GM21390 (cell line): ENCODE measurements around the gene FIGLA.

ENCODE experiments used
- ATAC-seq: cut with Tn5 transposase; IDR thresholded peaks from one replicate; pipeline ENCODE4 v1.9.1; 2021; ENCODE audit not compliant: unreplicated experiment

FIGLA gene, protein sequence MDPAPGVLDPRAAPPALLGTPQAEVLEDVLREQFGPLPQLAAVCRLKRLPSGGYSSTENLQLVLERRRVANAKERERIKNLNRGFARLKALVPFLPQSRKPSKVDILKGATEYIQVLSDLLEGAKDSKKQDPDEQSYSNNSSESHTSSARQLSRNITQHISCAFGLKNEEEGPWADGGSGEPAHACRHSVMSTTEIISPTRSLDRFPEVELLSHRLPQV

GRCh38 chr2:70790136-70790828, at the start of gene FIGLA:
Gene FIGLA (minus strand): TSS chr2:70790643. CDS start chr2:70790638, 5 bp downstream.
- no peak for ATAC-seq

DNA sequence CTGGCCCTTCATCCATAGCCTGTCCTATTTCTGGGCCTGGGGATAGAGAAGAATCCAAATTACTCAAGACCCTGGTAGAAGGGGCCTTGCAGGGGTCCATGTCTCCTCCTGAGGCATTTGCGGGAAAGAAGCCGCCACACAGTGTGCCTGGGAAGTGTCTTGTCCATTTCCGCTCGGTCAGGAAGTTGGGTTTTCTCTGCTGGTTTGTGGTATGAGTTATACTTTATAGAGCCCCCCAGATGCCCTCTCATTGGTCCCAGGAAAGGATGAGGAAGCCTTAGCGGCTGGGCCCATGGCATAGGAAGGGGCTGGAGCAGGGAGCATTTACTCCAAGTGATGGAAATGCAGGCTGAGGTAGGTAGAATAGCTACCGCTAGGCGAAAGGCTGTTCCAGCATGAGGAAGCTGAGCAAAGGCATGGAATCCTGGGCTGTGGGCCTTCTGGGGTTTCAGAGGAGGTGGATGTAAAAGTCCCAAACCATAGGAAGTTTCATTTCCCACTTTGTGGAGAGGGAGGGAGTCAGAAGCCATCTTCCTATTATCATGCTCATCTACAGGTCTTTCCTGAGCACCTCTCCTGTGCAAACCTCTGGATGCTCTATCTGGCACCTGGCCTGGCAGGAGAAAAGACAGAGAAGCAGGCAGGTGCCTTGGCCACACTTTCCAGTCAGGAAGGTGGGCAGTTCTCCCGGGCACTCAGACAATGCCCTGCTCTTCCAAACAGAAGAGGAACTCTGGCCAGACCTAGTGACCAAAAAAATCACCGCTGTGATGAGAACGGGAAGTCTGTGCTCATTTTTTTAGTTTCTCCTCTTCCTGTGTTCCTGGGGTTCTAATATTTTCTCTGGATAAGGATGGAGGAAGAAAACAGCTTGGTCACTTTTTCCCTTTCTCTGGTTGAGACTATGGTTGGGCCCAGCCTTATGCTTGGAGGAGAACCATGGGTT, 47.8 kb upstream of the FIGLA start:
- no peak for ATAC-seq

DNA sequence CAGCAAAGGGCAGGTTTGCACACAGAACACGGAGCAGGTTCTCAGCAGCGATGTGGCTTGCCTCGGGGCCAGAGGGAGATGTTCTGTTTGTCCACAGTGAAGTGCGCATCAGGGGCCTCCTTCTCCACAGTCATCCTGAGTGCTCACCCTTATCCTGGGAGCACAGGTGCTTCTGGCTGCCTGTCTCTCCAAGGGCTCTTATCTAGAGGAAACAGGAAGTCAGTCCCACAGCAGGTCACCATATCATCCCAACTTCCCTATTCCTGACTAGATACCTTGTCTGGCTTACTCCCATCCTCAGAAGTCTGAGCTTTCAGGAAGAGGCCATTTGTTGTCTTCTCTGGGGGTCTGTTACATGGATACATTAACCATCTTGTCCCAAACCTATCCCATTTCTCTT, 45.2 kb upstream of the FIGLA start, which contains the start of gene CD207:
Gene CD207 (minus strand): TSS at position 174 of the 400 bp plus-strand sequence. CDS start 40 bp downstream, at position 134.
- no peak for ATAC-seq

GRCh38 chr2:70834881-70835280, 44.4 kb upstream of the FIGLA start:
- no peak for ATAC-seq

- ATAC-seq, result no peak
These were observed 43.7 kb upstream of the FIGLA start for GRCh38 chr2:70834106-70834505.

GRCh38 chr2:70833246-70833645, 42.8 kb upstream of the FIGLA start:
- no peak for ATAC-seq

GRCh38 chr2:70832386-70832785, 41.9 kb upstream of the FIGLA start:
- ATAC-seq, result no peak

DNA sequence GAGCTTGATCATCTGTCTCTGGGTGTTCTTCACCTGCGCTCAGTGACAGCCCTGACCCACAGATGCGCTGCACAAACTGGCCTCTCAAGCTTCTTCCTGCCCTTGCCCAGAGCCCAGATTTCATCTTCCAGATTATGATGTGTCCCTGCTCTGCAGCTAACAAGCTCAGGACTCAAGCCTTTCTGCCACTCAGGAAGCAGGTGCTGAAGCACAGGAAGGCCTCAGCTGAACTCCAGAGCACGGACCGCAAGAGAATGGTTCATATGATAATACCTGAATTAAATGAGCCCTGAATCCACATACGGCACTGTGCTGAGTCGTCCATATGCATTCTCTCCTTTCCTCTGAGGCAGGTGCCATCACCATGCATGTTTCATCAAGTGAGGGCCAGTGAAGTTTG, 41.4 kb upstream of the FIGLA start:
- ATAC-seq, result no peak

DNA sequence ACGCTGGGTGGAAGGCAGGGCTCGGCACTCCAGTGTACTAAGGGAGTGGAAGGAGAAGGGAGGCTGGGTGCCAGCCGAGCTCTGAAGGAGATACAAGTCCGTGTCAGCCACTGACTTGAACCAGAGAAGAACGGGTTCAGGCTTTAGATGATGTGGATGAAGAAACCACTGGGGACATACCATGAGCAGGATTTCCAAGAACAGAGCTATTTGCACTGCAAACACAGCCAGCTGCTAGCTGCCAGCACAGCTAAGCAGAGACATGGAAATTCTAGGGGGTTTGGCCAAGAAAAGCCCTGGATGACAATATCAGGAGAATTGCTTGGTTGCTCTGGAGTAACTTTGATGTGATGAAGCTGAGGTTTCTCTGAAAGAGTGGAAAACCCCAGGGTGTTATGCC, 39.9 kb upstream of the FIGLA start:
- no peak for ATAC-seq

DNA sequence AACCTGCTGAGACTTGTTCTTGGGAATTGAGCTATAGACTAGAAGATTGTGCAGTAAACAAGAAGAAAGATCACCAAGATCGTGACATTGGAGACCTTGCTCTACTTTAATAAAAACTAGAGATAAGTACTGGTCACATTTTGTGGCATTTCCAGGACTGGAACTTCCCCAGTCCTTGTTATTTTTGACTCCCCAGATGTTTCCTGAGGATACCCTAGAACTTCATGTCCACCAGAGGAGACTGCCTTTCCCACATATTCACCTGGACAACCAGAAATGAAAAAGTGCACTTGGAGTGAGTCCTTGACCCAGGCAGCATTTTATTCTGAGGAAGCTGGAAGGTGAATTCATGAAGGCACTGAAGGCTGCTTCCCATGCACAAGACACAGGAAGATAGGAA, 39.5 kb upstream of the FIGLA start:
- ATAC-seq, result no peak

- no peak for ATAC-seq
These were observed 38.7 kb upstream of the FIGLA start for GRCh38 chr2:70828914-70829824.

GRCh38 chr2:70828115-70828514, 37.7 kb upstream of the FIGLA start:
- ATAC-seq, result no peak

- ATAC-seq, result no peak
These were observed 36.9 kb upstream of the FIGLA start for GRCh38 chr2:70827388-70827787.

DNA sequence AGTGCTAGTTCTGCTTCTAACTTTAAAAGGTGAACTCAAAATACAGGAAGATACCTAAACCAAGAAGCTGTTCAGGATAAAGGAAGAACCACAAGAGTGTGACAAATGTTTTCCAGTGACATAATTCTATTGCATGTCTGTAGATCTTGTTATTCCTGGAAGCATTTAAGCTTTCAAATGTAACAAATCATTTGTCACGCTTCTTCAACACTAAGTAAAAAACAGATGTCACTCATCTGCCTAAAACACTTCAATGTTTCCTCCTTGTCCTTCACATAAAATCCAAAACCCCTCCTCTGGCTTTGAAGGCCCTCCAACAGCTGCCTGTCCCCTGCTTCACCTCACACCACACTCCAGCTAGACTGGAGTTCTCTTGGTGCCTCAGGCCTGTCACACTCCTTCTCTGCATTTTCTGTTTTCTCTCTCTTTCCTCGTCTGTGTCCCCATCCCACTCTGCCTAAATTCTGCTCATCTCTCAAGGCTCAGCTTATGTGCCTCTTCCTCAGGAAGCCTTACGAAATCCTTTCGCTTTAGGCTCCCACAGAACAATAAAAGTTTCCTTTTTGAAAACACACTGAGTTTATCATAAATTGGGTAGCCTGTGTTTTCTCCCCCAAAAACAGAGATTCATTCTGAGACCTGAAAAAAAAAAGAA, 36.4 kb upstream of the FIGLA start:
- ATAC-seq, result no peak

DNA sequence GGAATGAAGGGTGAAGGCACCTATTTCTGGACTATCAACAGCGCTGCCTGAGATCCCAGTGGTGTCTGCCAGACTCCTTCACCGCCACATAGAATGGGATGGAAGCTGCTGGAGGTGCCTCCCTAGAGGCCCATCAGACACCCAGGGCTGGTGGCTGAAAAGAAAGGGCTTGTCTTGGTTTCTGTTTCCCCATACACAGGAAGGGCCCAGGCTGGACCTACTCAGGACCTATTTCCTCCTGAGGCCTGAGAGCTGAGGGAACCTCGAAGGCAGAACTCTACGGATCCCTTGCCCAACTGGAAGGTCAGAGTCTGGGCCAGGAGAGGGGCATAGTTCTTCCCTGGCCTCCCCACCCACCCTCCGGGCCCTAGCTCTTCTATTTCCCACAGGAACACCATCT, 32.8 kb upstream of the FIGLA start:
- ATAC-seq, result no peak

DNA sequence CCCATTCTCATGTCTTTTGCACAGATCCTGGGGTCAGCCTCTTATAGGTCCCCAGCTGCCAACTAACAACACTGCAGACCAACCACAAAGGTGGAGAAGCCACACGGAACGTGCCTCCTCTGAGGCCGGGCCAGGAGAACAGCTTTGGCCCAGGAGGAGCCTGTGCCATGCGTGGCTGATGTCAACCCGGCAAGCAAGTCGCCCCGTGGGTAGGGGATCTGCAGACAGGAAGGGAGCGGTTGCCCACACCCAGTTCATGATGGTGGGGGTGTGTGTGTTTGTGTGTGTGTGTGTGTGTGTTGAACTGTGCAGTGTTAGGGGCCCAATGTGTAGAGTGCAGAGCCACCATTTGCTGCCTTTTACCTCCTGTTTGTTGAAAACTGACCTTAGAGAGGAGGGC, 32.4 kb upstream of the FIGLA start:
- ATAC-seq, result no peak

DNA sequence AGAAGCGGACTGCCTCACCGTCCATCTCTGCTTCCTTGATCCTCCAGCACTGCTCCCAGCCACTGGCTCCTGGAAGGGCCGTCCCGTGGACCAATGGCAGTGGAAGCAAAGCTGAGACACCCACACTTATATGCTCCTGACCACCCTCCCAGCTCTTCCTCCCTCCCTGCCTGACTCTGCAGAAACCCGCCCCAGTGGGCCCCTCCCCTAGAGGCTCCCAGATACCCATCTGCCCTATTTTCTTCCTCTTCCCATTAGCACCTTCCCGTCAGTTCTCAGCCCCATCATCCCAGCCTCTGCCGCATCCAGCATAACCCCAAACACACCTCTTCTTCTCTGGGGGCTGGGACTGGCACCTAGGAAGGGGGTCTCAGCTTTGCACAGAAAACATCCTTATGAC, 30.1 kb upstream of the FIGLA start, which contains the start of gene CLEC4F:
Gene CLEC4F (minus strand): TSS at position 101 of the 400 bp plus-strand sequence. CDS start 76 bp downstream, at position 25.
- ATAC-seq, result no peak

DNA sequence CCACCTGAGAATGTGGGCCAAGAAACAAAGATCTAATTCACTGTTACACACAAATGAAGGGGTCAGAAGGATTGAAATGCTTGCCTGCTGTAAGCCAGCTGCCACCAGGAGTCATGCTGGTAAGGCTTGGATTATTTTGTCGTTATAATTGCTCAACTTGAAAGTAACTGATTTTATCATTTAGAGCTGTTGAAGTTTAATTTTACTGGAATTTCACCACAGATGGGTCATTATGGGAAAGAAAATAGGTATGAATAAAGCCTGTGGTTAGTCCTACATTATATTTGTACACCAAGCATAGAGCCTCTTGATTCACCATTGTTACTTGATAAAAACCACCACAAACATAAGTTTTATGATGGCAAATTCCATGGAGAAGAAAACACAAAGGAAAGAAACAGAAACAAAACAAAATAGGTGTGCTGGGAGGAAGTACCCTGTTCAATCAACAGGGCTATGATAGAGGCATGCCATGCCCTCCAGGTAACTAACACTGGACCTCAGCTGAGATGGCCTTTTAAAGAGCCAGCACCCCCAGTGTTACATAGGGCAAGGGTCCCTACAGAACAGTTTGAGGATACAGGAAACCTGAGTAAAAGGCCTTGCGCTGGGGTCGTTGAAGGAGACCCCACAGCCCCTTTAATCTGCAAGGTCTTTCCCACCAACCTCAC, 27.0 kb upstream of the FIGLA start:
- no peak for ATAC-seq

- no peak for ATAC-seq
These were observed 26.3 kb upstream of the FIGLA start for GRCh38 chr2:70816726-70817125.
